K562 (cell line): ENCODE data around the gene HCN1. TPM values are rescaled to one million over a fixed set of nuclear protein-coding genes. Genes with fewer than 3 reads are reported as not detected.

Source experiments
- ATAC-seq: fragments of 200-7000 bp; cut with Tn5 transposase; 3 replicates; pipeline ENCODE4 v1.9.1; 2020; ENCODE audit warnings: moderate library complexity
- BruUV-seq: library from RNA; stranded (reverse); fragments of 400-500 nt; replicated peaks from 2 replicates; lab custom pipeline; 2021; lab: Mats Ljungman, UMichigan
- CTCF ChIA-PET: fragments of 300-600 bp; formaldehyde crosslinking; extraction: SDS; loops from one replicate; lab custom pipeline; 2021; ENCODE audit warnings: low intra/inter-chr PET ratio; lab: Yijun Ruan, JAX
- POLR2A ChIA-PET: fragments of 300-600, 350-650 bp; sonication (Branson Sonifier 250); formaldehyde crosslinking; extraction: SDS; loops from one replicate; lab custom pipeline; 2021; ENCODE audit warnings: antibody characterized with exemption, inconsistent platforms; lab: Yijun Ruan, JAX
- DNase-seq, 4 experiments: peaks; one replicate each; pipeline versions ENCODE4 v3.0.0 to v3.0.0-alpha.2; 2011 to 2018; ENCODE audit warnings: low spot score in 3 of 4, mixed read lengths in 3 of 4; ENCODE audit errors: extremely low read depth in 1 of 4
- FAIRE-seq: peaks from 2 replicates; lab custom pipeline; 2011; peaks lifted over from hg19 to GRCh38; lab: Jason Lieb, UNC
- H2AFZ ChIP-seq: 2 replicates; pipeline ENCODE4 v1.6.0; 2011; ENCODE audit warnings: low read depth, low read length, control low read depth, inconsistent platforms
- H3K27ac ChIP-seq: fragments of 200-600 bp; 3 replicates; pipeline ENCODE4 v1.8.0; 2011; ENCODE audit warnings: low read depth, mild to moderate bottlenecking, control low read depth, inconsistent platforms, low read length, moderate library complexity, mixed read lengths; ENCODE audit errors: extremely low read depth
- H3K27me3 ChIP-seq, 2 experiments: fragments of 300-600 bp in 1 of 2; 2 replicates in 1 of 2; 3 replicates in 1 of 2; pipeline versions ENCODE4 v1.6.0 to v1.8.0; 2011; ENCODE audit warnings: inconsistent platforms in 2 of 2, low read length in 2 of 2, mild to moderate bottlenecking in 1 of 2, mixed read lengths in 1 of 2, moderate library complexity in 1 of 2; ENCODE audit not compliant: control insufficient read depth in 2 of 2, insufficient read depth in 2 of 2
- H3K36me3 ChIP-seq: fragments of 300-600 bp; 3 replicates; pipeline ENCODE4 v1.8.0; 2011; ENCODE audit warnings: mild to moderate bottlenecking, low read length, inconsistent platforms; ENCODE audit not compliant: control insufficient read depth, insufficient read depth
- H3K4me1 ChIP-seq, 2 experiments: fragments of 200-600 bp in 1 of 2; replicated peaks in 1 of 2; 2 replicates in 1 of 2; 3 replicates in 1 of 2; pipeline versions ENCODE4 v1.5.1 to v1.8.0; 2011; ENCODE audit warnings: inconsistent platforms in 2 of 2, low read length in 2 of 2, mild to moderate bottlenecking in 1 of 2, mixed read lengths in 1 of 2, moderate library complexity in 1 of 2; ENCODE audit not compliant: control insufficient read depth in 2 of 2, insufficient read depth in 2 of 2
- H3K4me2 ChIP-seq: 2 replicates; pipeline ENCODE4 v1.6.1; 2011; ENCODE audit warnings: low read length, control low read depth, inconsistent platforms, mixed read lengths; ENCODE audit not compliant: insufficient read depth
- H3K4me3 ChIP-seq: fragments of 200-600 bp; sonication (generic), shearing (Covaris generic); 2 replicates; pipeline ENCODE4 v1.5.1; 2016; ENCODE audit warnings: control low read depth, inconsistent platforms
- H3K79me2 ChIP-seq: fragments of 200-600 bp; 3 replicates; pipeline ENCODE4 v1.8.0; 2011; ENCODE audit warnings: low read length, inconsistent platforms; ENCODE audit not compliant: control insufficient read depth, insufficient read depth
- H3K9ac ChIP-seq, 2 experiments: 2 replicates each; pipeline versions ENCODE4 v1.6.0 to v1.6.1; 2011; ENCODE audit warnings: low read depth in 2 of 2, low read length in 2 of 2, control low read depth in 1 of 2, inconsistent platforms in 1 of 2, mild to moderate bottlenecking in 1 of 2, mixed read lengths in 1 of 2; ENCODE audit not compliant: insufficient read depth in 1 of 2
- H3K9me1 ChIP-seq: one replicate; pipeline ENCODE4 v1.6.0; 2011; ENCODE audit warnings: inconsistent platforms, mild to moderate bottlenecking, low read length, moderate library complexity; ENCODE audit not compliant: control insufficient read depth, insufficient read depth
- H3K9me3 ChIP-seq: replicated peaks from 2 replicates; pipeline ENCODE4 v1.5.1; 2011; ENCODE audit warnings: low read depth, low read length, inconsistent platforms; ENCODE audit not compliant: control insufficient read depth, insufficient read depth
- H4K20me1 ChIP-seq: replicated peaks from 2 replicates; pipeline ENCODE4 v1.6.1; 2011; ENCODE audit warnings: low read length, inconsistent platforms, mixed read lengths; ENCODE audit not compliant: control insufficient read depth, insufficient read depth
- ARID3B ChIP-seq: fragments of 250-450 bp; sonication (Bioruptor Pico); IDR thresholded peaks from 2 replicates; pipeline ENCODE4 v1.4.0; 2020; ENCODE audit warnings: borderline replicate concordance
- MITF ChIP-seq: IDR thresholded peaks from 2 replicates; pipeline ENCODE4 v1.6.1; 2014; ENCODE audit warnings: antibody characterized with exemption
- NR1H2 ChIP-seq: sonication (generic); formaldehyde crosslinking; IDR thresholded peaks from 2 replicates; pipeline ENCODE4 v1.4.0; 2020; ENCODE audit warnings: mild to moderate bottlenecking, missing genetic modification reagents
- ZC3H8 ChIP-seq: fragments of 450-650 bp; IDR thresholded peaks from 2 replicates; pipeline ENCODE4 v1.6.1; 2017
- ZNF253 ChIP-seq: fragments of 250-450 bp; sonication (Bioruptor Pico); conservative IDR thresholded peaks from 2 replicates; pipeline ENCODE4 v1.6.1; 2021; ENCODE audit warnings: mild to moderate bottlenecking
- ZNF347 ChIP-seq: fragments of 450-650 bp; formaldehyde crosslinking; IDR thresholded peaks from 2 replicates; pipeline ENCODE4 v1.4.0; 2020; ENCODE audit warnings: low read depth, mild to moderate bottlenecking, moderate library complexity
- ZNF707 ChIP-seq: fragments of 250-450 bp; sonication (Bioruptor Pico); conservative IDR thresholded peaks from 2 replicates; pipeline ENCODE4 v1.8.0; 2022; ENCODE audit warnings: inconsistent platforms, mild to moderate bottlenecking, moderate library complexity
- WGBS: fragments of 100-300 bp; shearing (Covaris generic); methylation state at CpG from one replicate; pipeline ENCODE4 v1.1.6; 2016; ENCODE audit warnings: low coverage, mixed read lengths; ENCODE audit not compliant: insufficient coverage; ENCODE audit errors: missing lambda C conversion rate; 5-methylcytosine and 5-hydroxymethylcytosine counted together
- in situ Hi-C: fragments of 300-500 bp; cut with MboI; formaldehyde crosslinking; loops from 4 replicates; pipeline ENCODE4 v1.15.0; 2018; ENCODE audit warnings: inconsistent platforms, mixed read lengths
- intact Hi-C: fragments of 100-400 bp; cut with micrococcal nuclease; formaldehyde crosslinking; loops from 2 replicates; pipeline ENCODE4 v1.14.2; 2022
- polyA plus RNA-seq, 8 experiments: library from polyadenylated mRNA; depleted of rRNA in 4 of 8; stranded (reverse) in 5 of 8; unstranded in 3 of 8; fragments of >200 nt; fragmentation: Nextera tagmentation in 2 of 8; fragmentation: Illumina TruSeq in 1 of 8; extraction: Ambion mirVana in 2 of 8; extraction: Trizol in 1 of 8; gene quantifications; 2 replicates each; pipeline versions ENCODE4 v1.2.1 to v1.2.3, GENCODE V29; 2011 to 2014; ENCODE audit warnings: inconsistent platforms in 1 of 8, missing spikeins in 1 of 8
- total RNA-seq, 7 experiments: library from RNA; depleted of rRNA in 6 of 7; stranded (reverse); fragments of >200 nt in 6 of 7; fragmentation: Illumina TruSeq in 2 of 7; extraction: Trizol in 2 of 7; gene quantifications; 2 replicates each; pipeline versions ENCODE4 v1.2.1 to v1.2.3, GENCODE V29; 2011 to 2021; ENCODE audit warnings: low replicate concordance in 1 of 7
- TF ChIP-seq, protein P1 (sequence below): fragments of 200-800 bp; sonication (Bioruptor generic); IDR thresholded peaks from 2 replicates; pipeline ENCODE4 v1.6.1; 2017; ENCODE audit warnings: missing genetic modification characterization, missing compliant biosample characterization
- TF ChIP-seq, protein P2 (sequence below): sonication (generic); formaldehyde crosslinking; IDR thresholded peaks from 2 replicates; pipeline ENCODE4 v1.8.1; 2023; ENCODE audit warnings: mild to moderate bottlenecking, missing genetic modification reagents

The HCN1 gene
- total and polyA plus RNA-seq, 9 of the 15 experiments (the other 6 are each of a cell fraction or from before 2014, with no cell fraction given), result not detected

GRCh38 chr5:45686620-45687019 is 9.6 kb downstream of the HCN1 start:
- Histone ChIP-seq H3K9me1 (no peaks in the 10 kb centered on the region), H3K4me1 (no peaks in the 10 kb centered on the region), H4K20me1 (no peaks in the 10 kb centered on the region), H3K4me2 (no peak overlapping the region), H3K9me3 (no peaks in the 10 kb centered on the region), H3K79me2 (no peaks in the 10 kb centered on the region), H3K27ac (no peak overlapping the region), H3K9ac (no peak overlapping the region), H3K27me3 (no peaks in the 10 kb centered on the region), H2AFZ (no peak overlapping the region), H3K36me3 (no peaks in the 10 kb centered on the region), H3K4me3 (no peak overlapping the region)
- ATAC-seq, result no peak
- no TSS peak for BruUV-seq
- intact Hi-C loops (no loop called here), in situ Hi-C loops (no loop called here)
- no peak for FAIRE-seq
- 0% methylated on average over 2 of the region's 2 CpGs for WGBS
- POLR2A ChIA-PET, result no interaction called here
- CTCF ChIA-PET, result no interaction called here
- no peak for TF ChIP-seq ARID3B (CRISPR knock-in tag)
- no peak for TF ChIP-seq ZNF707 (CRISPR knock-in tag)
- TF ChIP-seq ZNF347, result no peak
- no peak for TF ChIP-seq ZNF253 (CRISPR knock-in tag)
- TF ChIP-seq ZC3H8, result no peak
- TF ChIP-seq MITF, result no peak
- TF ChIP-seq, protein P1, sequence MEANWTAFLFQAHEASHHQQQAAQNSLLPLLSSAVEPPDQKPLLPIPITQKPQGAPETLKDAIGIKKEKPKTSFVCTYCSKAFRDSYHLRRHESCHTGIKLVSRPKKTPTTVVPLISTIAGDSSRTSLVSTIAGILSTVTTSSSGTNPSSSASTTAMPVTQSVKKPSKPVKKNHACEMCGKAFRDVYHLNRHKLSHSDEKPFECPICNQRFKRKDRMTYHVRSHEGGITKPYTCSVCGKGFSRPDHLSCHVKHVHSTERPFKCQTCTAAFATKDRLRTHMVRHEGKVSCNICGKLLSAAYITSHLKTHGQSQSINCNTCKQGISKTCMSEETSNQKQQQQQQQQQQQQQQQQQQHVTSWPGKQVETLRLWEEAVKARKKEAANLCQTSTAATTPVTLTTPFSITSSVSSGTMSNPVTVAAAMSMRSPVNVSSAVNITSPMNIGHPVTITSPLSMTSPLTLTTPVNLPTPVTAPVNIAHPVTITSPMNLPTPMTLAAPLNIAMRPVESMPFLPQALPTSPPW (CRISPR knock-in tag), result no peak
- TF ChIP-seq, protein P2, sequence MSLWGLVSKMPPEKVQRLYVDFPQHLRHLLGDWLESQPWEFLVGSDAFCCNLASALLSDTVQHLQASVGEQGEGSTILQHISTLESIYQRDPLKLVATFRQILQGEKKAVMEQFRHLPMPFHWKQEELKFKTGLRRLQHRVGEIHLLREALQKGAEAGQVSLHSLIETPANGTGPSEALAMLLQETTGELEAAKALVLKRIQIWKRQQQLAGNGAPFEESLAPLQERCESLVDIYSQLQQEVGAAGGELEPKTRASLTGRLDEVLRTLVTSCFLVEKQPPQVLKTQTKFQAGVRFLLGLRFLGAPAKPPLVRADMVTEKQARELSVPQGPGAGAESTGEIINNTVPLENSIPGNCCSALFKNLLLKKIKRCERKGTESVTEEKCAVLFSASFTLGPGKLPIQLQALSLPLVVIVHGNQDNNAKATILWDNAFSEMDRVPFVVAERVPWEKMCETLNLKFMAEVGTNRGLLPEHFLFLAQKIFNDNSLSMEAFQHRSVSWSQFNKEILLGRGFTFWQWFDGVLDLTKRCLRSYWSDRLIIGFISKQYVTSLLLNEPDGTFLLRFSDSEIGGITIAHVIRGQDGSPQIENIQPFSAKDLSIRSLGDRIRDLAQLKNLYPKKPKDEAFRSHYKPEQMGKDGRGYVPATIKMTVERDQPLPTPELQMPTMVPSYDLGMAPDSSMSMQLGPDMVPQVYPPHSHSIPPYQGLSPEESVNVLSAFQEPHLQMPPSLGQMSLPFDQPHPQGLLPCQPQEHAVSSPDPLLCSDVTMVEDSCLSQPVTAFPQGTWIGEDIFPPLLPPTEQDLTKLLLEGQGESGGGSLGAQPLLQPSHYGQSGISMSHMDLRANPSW, result no peak
- TF ChIP-seq NR1H2, result no peak
- no peak for DNase-seq
